NCI-H2196 (cell line): ENCODE measurements around the gene PDCD5.
"Not testable (repeated sequence)": the region's sequence is repeated elsewhere in the genome, so short reads cannot be mapped to it uniquely, and the experiment has no call there.

Experiments
- DNase-seq: peaks from one replicate; lab custom pipeline; 2025; ENCODE audit not compliant: unreplicated experiment; lab: John Stamatoyannopoulos, UW

Gene PDCD5

GRCh38 chr19:32576790-32577189 is 4.2 kb upstream of the PDCD5 start:
- DNase-seq: no peak

- no peak for DNase-seq
These were observed 563 bp upstream of the PDCD5 start for GRCh38 chr19:32580353-32580900.

GRCh38 chr19:32581705-32582179 is 752 bp downstream of the PDCD5 start:
- DNase-seq: no peak

GRCh38 chr19:32587747-32588504 is 6.9 kb downstream of the PDCD5 start:
- DNase-seq: not testable (repeated sequence)

GRCh38 chr19:32594021-32594420 is 13.0 kb downstream of the PDCD5 start:
- no peak for DNase-seq

- DNase-seq: no peak
These were observed 14.5 kb downstream of the PDCD5 start for GRCh38 chr19:32595491-32595890.

GRCh38 chr19:32598022-32598421 is 17.0 kb downstream of the PDCD5 start:
- no peak for DNase-seq

GRCh38 chr19:32599258-32599657 is 18.3 kb downstream of the PDCD5 start:
- no peak for DNase-seq

- DNase-seq: peak; percentile 56
These were observed 18.8 kb downstream of the PDCD5 start for GRCh38 chr19:32599736-32600157.

- no peak for DNase-seq
These were observed 23.0 kb downstream of the PDCD5 start for GRCh38 chr19:32603961-32604360.

GRCh38 chr19:32605544-32605943 is 24.6 kb downstream of the PDCD5 start:
- DNase-seq: no peak

GRCh38 chr19:32606289-32606688 is 25.3 kb downstream of the PDCD5 start:
- no peak for DNase-seq

GRCh38 chr19:32607479-32607878 is 26.5 kb downstream of the PDCD5 start:
- no peak for DNase-seq

GRCh38 chr19:32611161-32611560 is 30.2 kb downstream of the PDCD5 start:
- DNase-seq: no peak

GRCh38 chr19:32613008-32613407 is 32.0 kb downstream of the PDCD5 start:
- DNase-seq: no peak

- DNase-seq: no peak
These were observed 33.9 kb downstream of the PDCD5 start for GRCh38 chr19:32614916-32615315.

GRCh38 chr19:32615569-32615968 is 34.6 kb downstream of the PDCD5 start:
- DNase-seq: no peak

GRCh38 chr19:32619051-32619685 is 38.2 kb downstream of the PDCD5 start:
- no peak for DNase-seq

- DNase-seq: no peak
These were observed 41.0 kb downstream of the PDCD5 start for GRCh38 chr19:32622002-32622401.

GRCh38 chr19:32624410-32624809 is 43.4 kb downstream of the PDCD5 start:
- no peak for DNase-seq

GRCh38 chr19:32626969-32627368 is 46.0 kb downstream of the PDCD5 start:
- no peak for DNase-seq

GRCh38 chr19:32627714-32628270 is 46.8 kb downstream of the PDCD5 start:
- no peak for DNase-seq
